ENCODE data around the gene CNOT6.

CNOT6 gene

GRCh38 chr5:180586204-180586603 lies 92.0 kb downstream of the CNOT6 start:
- DNase-seq: no peak

- no peak for DNase-seq
These were observed 92.7 kb downstream of the CNOT6 start for GRCh38 chr5:180586870-180587269.

DNA sequence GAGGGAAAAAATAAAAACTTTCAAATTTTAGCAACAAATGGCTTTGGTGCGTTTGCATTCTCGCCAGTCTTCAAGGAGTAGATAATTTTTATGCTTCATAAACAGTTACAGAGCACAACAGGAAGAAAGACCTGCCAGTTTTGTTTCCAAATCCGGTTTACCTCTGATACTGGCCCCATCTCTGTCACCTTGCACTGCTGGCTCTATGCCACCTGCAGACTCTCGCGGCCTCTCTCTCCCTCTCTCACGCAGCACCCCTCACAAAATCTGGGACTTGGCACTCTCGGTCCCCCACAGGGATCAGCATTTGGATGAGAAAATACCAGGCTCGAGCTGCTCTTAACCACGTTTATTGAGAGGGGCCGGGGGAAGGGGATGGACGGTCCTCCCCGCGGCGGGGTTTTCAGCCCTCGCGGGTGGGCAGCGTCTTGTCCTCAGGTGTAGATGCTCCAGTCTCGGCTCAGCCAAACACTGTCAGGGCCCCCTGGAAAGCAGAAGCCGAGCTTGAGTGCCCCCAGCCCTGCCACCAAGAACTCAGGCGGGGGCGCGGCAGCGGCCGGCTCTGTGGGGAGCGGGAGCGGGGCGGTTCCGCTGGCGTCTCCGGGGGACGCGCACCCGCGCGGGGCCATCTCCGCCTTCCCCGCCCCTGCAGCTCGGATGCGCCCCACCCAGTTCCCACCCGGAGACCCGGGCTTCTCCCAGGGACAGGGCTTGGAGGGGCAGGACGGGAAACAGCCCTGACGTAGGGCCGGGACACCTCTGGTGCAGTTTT lies 95.8 kb downstream of the CNOT6 start:
- DNase-seq: no peak

DNA sequence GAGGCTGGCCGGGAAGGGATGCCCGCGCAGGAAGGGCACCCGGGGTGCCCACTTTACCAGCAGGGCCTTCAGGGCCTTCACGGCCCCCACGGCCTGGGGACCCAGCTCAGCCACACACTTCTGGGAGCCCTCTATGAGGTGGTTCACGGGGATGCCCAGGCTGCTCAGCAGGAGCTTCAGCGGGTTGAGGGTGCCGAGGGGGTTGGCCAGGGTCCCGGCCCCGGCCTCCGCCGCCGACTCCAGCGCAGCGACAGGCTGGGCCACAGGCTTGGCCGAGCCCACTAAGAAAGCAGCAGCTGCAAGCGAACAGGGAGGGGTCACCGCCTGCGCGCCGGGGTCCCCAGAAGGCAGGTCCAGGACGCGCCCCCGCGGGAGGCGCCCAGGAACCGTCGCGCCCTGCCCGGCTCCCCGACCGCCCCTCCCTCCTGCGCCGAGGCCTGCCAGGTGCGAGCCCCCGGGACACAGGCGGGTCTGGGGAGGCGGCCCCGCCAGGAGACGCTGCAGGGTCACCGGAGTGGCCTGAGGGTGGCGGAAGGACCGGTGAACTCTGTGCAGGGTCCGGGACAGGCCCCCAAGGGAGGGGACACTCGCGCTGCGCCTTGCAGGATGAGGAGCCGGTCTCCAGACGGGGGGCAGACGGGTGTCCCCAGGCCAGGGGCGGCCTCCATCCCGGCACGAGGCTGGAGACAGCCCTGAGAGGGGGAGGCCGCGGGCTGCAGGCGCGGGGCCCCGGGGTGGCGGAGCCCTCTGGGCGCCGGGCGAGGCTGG lies 96.5 kb downstream of the CNOT6 start:
- no peak for DNase-seq

DNA sequence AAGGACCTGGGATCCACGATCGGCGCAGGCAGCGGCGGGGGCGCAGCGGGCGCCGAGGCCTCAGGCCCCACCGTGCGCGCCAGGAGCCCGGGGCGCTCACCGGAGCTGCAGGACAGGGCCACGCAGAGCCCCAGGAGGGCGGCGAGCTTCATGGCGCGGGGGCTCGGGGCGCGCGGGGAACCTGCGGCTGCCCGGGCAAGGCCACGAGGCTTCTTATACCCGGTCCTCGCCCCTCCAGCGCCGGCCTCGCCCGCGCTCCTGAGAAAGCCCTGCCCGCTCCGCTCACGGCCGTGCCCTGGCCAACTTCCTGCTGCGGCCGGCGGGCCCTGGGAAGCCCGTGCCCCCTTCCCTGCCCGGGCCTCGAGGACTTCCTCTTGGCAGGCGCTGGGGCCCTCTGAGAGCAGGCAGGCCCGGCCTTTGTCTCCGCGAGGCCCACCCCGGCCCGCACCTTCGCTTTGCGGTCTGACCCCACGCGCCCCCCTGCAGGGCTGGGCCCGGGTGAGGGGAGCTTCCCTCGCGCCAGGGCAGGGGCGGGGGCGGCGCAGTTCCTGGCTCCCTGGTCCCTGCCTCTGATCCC lies 97.2 kb downstream of the CNOT6 start, which contains the start of gene SCGB3A1:
Gene SCGB3A1 (minus strand): TSS at position 189 of the 577 bp plus-strand sequence. CDS start 37 bp downstream, at position 152.
- DNase-seq: peak; percentile 40 to 77 (median 60)

DNA sequence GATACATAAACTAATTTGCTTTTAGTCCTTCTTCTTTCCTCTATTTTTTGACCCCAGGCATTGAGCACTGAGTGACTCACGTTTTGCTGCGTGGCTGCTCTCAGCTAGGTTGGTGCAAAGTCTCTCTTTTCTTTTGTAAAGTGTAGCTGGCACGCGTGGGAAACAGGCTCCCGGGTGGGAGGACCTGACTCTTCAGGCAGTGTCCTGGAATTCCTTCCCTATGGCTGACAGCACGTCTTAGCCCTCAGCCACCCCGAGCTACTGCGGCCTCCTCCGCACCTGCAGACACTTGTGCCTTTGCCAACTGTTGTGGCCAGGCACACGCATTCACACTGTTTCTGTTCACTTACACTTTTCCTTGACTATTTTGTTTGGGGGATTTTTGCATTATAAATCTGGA lies 98.0 kb downstream of the CNOT6 start:
- no peak for DNase-seq

DNA sequence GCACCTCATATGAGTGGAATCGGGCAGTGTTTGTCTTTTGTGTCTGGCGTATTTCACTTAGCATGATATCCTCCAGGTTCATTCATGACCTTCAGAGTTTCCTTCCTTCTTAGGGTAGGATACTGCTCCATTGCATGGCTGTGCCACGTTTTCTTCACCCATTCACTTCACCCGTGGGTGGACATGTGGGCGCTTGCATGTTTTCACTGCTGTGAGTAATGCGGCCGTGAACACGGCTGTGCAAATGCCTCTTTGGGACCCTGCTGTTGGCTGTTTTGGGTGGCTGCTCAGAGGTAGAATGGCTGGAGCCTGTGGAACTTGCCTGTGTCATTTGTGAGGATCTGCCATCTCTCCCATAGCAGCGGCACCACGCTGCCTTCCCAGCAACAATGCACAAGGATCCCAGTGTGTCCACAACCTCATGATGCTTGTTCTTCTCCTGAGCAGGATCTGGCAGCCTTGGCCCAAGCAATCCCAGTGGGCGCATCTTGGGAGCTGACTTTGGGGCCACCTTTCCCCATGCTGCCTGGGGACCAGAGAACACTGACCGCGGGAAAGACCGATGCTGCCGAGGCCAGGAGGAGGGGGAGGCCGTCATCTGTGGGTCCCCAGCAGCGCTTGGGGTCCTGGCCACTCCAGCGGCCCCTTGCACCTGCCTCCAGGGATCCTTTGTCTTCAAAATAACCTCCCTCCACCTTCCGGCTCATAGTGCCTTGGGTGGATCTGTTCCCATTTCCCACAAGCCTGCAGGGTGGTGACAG lies 99.4 kb downstream of the CNOT6 start:
- no peak for DNase-seq

DNA sequence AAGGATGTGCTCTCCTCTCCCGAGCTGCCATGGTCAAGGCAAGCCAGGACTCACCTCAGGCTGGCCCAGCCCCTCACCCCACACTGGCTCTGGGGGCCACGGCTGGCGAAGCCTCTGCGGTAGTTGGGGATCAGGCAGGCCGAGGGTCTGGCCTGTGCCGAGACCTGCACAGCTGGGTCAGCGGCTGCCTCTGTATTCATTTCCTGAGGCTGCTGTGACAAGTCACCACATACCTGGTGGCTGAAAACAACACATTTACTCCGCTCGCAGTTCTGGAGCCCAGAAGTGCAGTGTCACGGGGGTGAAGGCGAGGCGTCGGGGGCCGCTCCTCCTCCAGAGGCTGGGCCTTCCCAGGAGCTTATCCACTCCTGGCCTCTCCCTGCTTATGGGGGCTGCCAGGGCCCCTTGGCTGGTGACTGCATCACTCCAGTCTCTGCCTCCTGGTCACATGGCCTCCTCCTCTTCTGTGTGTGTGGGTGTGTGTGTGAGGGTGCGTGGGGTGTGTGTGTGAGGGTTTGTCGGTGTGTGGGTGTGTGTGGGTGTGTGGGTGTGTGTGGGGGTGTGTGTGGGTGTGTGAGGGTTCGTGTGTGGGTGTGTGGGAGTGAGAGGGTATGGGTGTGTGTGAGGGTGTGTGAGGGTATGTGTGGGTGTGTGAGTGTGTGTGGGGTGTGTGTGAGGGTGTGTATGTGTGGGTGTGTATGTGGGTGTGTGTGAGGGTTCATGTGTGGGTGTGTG lies 100.3 kb downstream of the CNOT6 start:
- DNase-seq: no peak

- DNase-seq: no peak
These were observed 100.8 kb downstream of the CNOT6 start for GRCh38 chr5:180595046-180595379.

DNA sequence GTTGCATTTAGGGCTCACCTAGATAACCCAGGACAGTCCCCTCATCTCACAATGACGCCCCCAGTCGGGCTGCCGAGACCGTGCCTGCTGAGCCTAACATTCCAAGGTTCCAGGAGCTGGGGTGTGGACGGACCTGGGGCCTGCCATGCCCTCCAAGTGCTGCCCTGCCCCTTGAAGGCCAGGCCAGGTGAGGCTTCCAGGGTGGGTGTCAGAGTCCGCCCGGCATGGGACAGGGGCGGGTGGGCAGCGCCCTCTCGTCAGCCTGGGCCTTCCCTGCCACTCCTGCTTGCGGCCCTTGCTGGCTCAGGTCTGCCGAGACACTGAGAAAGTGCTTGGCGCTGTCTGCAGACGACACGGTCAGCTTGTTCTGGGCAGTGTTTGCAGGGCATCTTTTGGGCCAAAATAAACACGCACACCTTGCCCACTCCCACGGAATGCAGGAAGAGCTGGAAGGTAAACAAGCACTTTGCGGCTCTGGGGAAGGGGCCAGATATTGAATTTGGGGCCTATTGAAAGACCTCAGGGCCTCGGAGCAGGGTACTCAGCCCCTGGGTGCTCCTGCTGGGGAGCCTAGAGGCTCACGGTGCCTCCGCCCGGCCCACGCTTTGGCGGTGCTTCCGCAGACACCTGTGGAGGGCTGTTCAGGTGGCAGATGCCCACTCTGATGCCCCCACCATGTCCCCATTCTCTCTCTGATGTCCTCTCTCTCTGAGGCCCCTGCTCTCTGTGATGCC lies 101.4 kb downstream of the CNOT6 start:
- no peak for DNase-seq

- DNase-seq: no peak
These were observed 102.0 kb downstream of the CNOT6 start for GRCh38 chr5:180596115-180596667.

GRCh38 chr5:180596668-180597231 lies 102.6 kb downstream of the CNOT6 start:
- no peak for DNase-seq

DNA sequence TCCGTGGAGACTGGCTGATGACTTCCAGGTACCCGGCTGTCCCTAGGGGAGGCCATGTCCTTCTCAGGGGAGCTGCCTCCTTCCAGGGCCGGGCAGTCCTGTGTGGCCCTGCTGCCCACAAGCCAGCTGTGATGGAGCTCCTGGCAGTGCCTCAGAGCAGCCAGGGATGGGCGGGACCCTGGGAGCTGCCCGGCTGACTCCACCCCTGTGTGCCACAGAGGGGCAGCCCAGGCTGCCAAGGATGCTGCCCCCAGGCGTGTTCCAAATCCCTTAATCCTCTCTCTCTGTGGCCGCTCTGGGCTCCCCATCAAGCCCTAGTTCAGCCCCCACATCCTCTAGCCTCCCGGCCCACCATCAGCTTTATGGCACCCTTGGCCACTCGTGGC lies 104.1 kb downstream of the CNOT6 start:
- DNase-seq: no peak

DNA sequence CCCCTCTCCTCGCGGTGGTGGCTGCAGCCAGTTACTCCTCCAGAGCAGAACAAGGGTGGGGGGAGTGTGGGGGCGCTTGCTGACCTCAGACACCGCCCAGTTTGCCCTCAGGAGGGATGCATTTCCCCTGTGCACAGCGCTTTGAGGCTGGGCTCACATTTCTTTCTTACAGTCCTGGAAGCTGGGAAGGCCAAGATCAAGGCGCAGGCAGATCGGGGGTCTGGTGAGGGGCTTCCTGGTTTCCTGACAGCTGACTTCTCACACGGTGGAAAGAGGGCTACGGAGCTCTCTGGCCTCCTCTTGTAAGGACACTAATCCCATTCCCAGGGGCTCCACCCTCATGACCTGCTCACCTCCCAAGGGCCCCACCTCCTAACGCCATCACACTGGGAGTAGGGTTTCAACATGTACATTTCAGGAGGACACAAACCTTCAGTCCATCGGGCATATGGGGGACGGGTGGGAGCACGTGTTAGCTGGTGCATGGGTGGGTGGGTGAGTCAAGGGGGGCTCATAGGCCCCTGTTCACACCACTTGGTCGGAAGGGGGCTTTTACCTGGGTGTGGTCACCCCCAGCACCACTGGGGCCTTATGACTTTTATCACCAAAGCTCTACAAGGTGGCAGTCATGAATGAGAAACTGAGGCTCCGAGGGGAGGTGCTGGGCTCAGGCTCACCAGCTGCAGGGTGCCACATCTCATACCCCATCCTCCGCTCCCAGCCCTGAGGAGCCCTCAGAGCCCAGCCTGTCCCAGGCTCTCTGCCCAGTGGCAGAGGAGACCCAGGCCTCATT lies 104.8 kb downstream of the CNOT6 start:
- DNase-seq: no peak

GRCh38 chr5:180599590-180599914 lies 105.4 kb downstream of the CNOT6 start:
- DNase-seq: no peak

DNA sequence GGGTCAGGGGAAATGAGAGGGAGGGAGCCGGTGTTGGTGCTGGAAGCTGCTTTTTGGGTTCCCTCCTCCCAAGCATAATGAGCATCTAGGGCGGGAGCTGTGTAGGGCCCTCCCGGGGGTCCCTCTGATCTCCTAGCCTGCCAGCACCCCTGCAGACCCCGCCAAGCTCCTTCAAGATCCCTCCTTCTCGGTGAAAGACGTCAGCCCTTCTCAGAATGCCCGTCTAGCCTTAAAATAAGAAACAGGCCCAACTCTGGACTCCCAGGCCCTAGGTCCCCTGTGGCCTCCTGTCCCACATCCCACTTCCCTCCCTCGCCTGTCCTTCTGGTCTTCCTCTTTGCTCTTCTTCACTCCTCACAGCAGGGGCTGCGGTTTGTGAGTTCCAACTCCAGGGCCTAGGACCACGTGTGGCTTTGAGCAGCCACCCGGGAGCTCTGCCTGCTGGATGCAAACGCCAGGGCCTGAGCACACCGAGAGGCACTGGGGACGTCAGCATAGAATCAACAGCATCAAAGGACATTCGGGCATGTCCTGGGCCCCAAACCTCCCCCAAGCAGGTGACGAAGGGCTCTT lies 105.9 kb downstream of the CNOT6 start:
- no peak for DNase-seq

DNA sequence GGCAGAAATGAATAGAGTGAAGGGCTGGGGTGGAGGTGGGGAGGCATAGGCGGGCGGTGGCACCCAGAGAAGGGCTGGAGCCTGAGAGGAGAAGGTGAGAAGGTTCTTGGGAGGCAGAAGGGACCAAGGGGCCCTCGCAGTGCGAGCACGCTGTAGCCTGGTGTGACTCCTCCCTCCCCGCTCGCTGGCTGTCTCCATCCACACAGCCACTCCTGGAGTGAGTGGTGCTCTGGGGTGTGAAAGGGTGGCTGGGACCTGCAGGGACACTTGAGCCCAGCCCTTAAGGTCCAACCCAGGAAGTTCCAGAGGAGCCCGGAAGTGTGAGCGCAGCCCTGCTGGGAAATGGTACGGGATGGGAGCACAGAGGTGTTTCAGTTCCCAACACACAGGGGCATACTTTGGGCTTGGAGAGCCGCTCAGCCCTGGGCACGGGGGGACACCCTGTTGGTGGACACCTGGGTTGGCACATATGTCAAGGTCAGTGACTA lies 106.4 kb downstream of the CNOT6 start:
- no peak for DNase-seq

DNA sequence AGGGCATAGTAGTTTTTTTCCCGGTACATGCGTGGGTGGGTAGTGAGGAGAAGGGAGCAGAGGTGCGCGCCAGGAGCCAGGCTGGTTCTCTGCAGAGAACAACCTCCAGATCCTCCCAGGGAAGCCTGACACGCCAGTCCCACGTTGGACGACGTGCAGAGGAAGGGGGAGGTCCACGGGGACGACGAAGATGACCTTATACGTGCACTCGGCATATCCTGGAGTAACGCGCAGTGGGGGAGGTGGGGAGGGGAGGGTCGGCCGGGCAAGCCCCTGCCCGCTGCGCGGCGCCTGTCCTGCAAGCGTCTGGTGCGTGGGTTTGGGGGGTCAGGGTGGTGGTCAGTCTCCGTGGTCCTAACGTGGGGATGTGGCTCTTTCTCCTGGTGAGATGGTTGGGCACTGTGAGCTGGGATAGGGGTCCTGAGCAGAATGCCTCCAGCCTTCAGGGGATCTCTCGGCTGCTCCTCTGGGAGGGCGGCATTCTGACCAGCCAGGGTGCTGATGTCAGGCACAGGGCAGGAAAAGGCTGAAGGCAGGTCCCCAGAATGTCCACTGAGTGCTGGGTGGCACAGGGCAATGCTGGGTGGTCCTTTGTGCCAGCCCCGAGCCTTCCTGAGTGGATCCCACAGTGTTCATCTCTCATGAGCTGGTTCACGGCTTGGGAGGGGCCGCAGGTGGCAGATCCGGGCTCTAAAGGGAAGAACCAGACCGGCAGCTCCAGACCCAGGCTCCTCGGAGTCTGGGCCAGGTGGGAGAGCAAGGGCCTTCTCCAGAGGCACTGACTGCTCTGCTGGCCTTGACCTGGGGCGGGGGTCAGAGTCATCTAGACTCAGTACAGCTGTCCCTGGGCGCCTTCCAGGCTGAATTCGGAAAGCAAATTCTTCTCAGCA lies 107.7 kb downstream of the CNOT6 start:
- no peak for DNase-seq
